Rectal smooth muscle tissue (tissue), 1 donor: ENCODE results near the gene HIBCH.
"Not testable (repeated sequence)": the region's sequence is repeated elsewhere in the genome, so short reads cannot be mapped to it uniquely, and the experiment has no call there.

ENCODE experiments used
- H3K27ac ChIP-seq: one replicate; pipeline ENCODE4 v1.7.0; 2013; ENCODE audit warnings: low read depth, low read length, inconsistent platforms
- H3K27me3 ChIP-seq: one replicate; pipeline ENCODE4 v1.7.0; 2013; ENCODE audit warnings: low read length; ENCODE audit not compliant: control insufficient read depth, insufficient read depth
- H3K36me3 ChIP-seq: one replicate; pipeline ENCODE4 v1.7.0; 2013; ENCODE audit warnings: low read length; ENCODE audit not compliant: control insufficient read depth, insufficient read depth
- H3K4me1 ChIP-seq: one replicate; pipeline ENCODE4 v1.7.0; 2013; ENCODE audit warnings: low read length; ENCODE audit not compliant: control insufficient read depth, insufficient read depth
- H3K4me3 ChIP-seq: one replicate; pipeline ENCODE4 v1.7.0; 2013; ENCODE audit warnings: low read length
- H3K9ac ChIP-seq: one replicate; pipeline ENCODE4 v1.7.0; 2013; ENCODE audit warnings: low read length

HIBCH gene

GRCh38 chr2:190279256-190280134, 40.1 kb downstream of the HIBCH start:
- not testable (repeated sequence) for H3K4me1 ChIP-seq, H3K9ac ChIP-seq, H3K4me3 ChIP-seq, H3K27ac ChIP-seq, H3K27me3 ChIP-seq, H3K36me3 ChIP-seq

GRCh38 chr2:190277234-190278112, 42.2 kb downstream of the HIBCH start:
- Histone ChIP-seq H3K27me3 (no peaks in the 10 kb centered on the region), H3K9ac (no peak overlapping the region), H3K27ac (no peak overlapping the region), H3K36me3 (no peaks in the 10 kb centered on the region), H3K4me3 (no peak overlapping the region), H3K4me1 (no peaks in the 10 kb centered on the region)

DNA sequence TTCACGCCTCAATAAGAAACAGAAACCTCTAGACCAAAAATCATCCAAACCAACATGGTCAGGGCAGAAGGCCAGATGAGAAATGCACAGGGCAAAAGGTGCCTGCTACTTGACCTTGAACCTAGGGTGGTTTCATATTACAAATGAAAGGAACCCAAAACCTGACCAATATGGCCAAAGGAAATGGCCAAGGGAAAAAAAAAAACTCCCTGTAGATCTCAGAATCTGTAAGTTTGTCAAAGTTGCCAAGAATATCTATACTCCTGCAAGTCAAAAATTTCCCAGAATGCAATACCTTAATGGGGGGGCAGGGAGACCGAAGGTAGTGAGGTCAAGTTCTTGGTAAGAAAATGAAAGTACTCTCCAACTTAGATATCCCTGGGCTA, 47.2 kb downstream of the HIBCH start:
- Histone ChIP-seq H3K9ac (no peak overlapping the region), H3K27ac (no peak overlapping the region), H3K4me1 (no peaks in the 10 kb centered on the region), H3K27me3 (no peaks in the 10 kb centered on the region), H3K36me3 (no peaks in the 10 kb centered on the region), H3K4me3 (no peak overlapping the region)

GRCh38 chr2:190271783-190272456, 47.7 kb downstream of the HIBCH start:
- Histone ChIP-seq H3K36me3 (no peaks in the 10 kb centered on the region), H3K27me3 (no peaks in the 10 kb centered on the region), H3K4me3 (no peak overlapping the region), H3K4me1 (no peaks in the 10 kb centered on the region), H3K9ac (no peak overlapping the region), H3K27ac (no peak overlapping the region)

DNA sequence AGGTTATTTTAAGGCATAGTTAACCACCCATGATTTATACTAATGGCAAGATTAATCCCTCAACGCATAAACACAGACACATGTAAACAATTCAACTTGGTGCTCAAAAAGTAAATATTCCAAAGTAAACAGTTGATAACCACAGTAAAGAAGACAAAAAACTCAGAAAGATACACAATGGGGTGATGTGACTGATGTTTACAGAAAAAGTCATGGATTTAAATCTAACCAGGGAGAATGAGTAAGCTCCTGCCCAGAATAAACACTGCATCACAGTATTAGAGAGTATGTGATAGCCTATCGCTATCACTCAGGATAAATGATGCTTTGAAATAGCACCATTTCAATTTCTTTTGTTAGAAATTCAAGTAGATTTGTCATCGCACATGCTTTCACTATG, 49.3 kb downstream of the HIBCH start:
- Histone ChIP-seq H3K27ac (no peak overlapping the region), H3K9ac (no peak overlapping the region), H3K4me3 (no peak overlapping the region), H3K36me3 (no peaks in the 10 kb centered on the region), H3K27me3 (no peaks in the 10 kb centered on the region), H3K4me1 (no peaks in the 10 kb centered on the region)

DNA sequence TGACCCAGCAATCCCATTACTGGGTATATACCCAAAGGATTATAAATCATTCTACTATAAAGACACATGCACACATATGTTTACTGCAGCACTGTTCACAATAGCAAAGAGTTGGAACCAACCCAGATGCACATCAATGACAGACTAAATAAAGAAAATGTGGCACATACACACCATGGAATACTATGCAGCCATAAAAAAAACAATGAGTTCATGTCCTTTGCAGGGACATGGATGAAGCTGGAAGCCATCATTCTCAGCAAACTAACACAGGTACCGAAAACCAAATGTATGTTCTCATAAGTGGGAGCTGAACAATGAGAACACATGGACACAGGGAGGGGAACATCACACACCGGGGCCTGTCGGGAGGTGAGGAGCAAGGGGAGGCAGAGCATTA, 49.9 kb downstream of the HIBCH start:
- not testable (repeated sequence) for H3K27ac ChIP-seq, H3K36me3 ChIP-seq, H3K9ac ChIP-seq, H3K4me3 ChIP-seq, H3K27me3 ChIP-seq, H3K4me1 ChIP-seq

- no peak overlapping the region for H3K27ac ChIP-seq
- no peak overlapping the region for H3K9ac ChIP-seq
- H3K36me3 ChIP-seq = no peaks in the 10 kb centered on the region
- H3K27me3 ChIP-seq = no peaks in the 10 kb centered on the region
- no peaks in the 10 kb centered on the region for H3K4me1 ChIP-seq
- H3K4me3 ChIP-seq = no peak overlapping the region
These were observed 52.3 kb downstream of the HIBCH start for GRCh38 chr2:190267302-190267701.

DNA sequence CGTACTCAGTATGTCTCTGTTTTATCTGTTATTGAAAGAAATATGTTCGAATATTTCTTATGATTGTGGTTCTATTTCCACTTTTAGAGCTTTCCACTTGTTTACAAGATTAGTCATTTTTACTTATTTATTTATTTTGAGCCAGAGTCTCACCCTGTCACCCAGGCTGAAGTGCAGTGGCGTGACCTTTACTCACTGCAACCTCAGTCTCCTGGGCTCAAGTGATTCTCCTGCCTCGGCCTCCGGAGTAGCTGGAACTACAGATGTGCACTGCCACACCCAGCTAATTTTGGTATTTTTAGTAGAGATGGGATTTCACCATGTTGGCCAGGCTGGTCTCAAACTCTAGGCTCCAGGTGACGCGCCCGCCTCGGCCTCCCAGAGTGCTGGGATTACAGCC, 53.3 kb downstream of the HIBCH start:
- Histone ChIP-seq H3K27ac (no peak overlapping the region), H3K9ac (no peak overlapping the region)

DNA sequence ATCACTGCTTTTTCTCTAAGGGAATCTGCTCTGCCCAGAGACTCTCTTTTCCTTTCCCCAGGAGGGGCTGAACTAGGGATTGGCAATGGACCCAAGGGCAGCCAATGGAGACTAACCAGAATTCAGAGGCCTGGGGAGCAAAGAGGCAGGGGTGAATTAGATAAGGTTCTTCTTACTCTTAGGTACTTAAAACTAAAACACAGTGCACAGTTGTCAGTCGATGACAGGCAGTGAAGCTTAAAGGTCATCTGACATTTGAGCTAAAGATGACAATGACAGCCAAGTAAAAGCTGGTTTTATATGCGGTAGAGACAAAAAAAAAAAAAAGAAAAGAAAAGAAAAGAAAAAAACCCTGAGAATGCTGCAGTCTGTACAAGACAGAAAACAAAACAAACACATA, 57.8 kb downstream of the HIBCH start:
- Histone ChIP-seq H3K27ac (no peak overlapping the region), H3K4me3 (no peak overlapping the region), H3K27me3 (no peaks in the 10 kb centered on the region), H3K36me3 (peaks cover 2% of the 10 kb centered on the region), H3K9ac (no peak overlapping the region), H3K4me1 (no peaks in the 10 kb centered on the region)

More for the DNA sequence above, 53.3 kb downstream of the HIBCH start:
- H3K4me3 ChIP-seq = no peak overlapping the region
- H3K27me3 ChIP-seq = no peaks in the 10 kb centered on the region
- no peaks in the 10 kb centered on the region for H3K36me3 ChIP-seq
- H3K4me1 ChIP-seq = no peaks in the 10 kb centered on the region

- H3K36me3 ChIP-seq = peaks cover 4% of the 10 kb centered on the region
- no peak overlapping the region for H3K4me3 ChIP-seq
- H3K27ac ChIP-seq = no peak overlapping the region
- no peaks in the 10 kb centered on the region for H3K4me1 ChIP-seq
- H3K27me3 ChIP-seq = no peaks in the 10 kb centered on the region
- no peak overlapping the region for H3K9ac ChIP-seq
These were observed 63.5 kb downstream of the HIBCH start for GRCh38 chr2:190256087-190256486.

GRCh38 chr2:190255676-190256075, 64.0 kb downstream of the HIBCH start:
- no peaks in the 10 kb centered on the region for H3K4me1 ChIP-seq
- no peak overlapping the region for H3K9ac ChIP-seq
- no peak overlapping the region for H3K4me3 ChIP-seq
- no peak overlapping the region for H3K27ac ChIP-seq
- H3K27me3 ChIP-seq = no peaks in the 10 kb centered on the region
- peaks cover 4% of the 10 kb centered on the region for H3K36me3 ChIP-seq

GRCh38 chr2:190254063-190254850, 65.4 kb downstream of the HIBCH start:
- Histone ChIP-seq H3K27ac (no peak overlapping the region), H3K36me3 (peaks cover 3% of the 10 kb centered on the region), H3K27me3 (no peaks in the 10 kb centered on the region)

More at GRCh38 chr2:190254063-190254850, 65.4 kb downstream of the HIBCH start:
- Histone ChIP-seq H3K9ac (no peak overlapping the region), H3K4me3 (no peak overlapping the region), H3K4me1 (no peaks in the 10 kb centered on the region)
